ENCODE results near the gene OR3A1.
"Not testable (repeated sequence)": the region's sequence is repeated elsewhere in the genome, so short reads cannot be mapped to it uniquely, and the experiment has no call there.

Gene OR3A1

GRCh38 chr17:3298260-3298659, at the start of gene OR3A1:
OR3A1 (minus strand) TSS chr17:3298360; CDS start chr17:3292582, 5,778 bp downstream.
- FAIRE-seq, result no peak

- not testable (repeated sequence) for FAIRE-seq
Measured at GRCh38 chr17:3342782-3343181, 44.6 kb upstream of the OR3A1 start.

- no peak for FAIRE-seq
Measured at GRCh38 chr17:3335876-3336275, 37.7 kb upstream of the OR3A1 start.

GRCh38 chr17:3318336-3318735, 20.2 kb upstream of the OR3A1 start:
- no peak for FAIRE-seq

- no peak for FAIRE-seq
Measured at GRCh38 chr17:3316836-3317235, 18.7 kb upstream of the OR3A1 start.

- FAIRE-seq, result no peak
Measured at GRCh38 chr17:3308603-3309002, 10.4 kb upstream of the OR3A1 start.

- FAIRE-seq, result no peak
Measured at GRCh38 chr17:3295632-3296031, 2.5 kb downstream of the OR3A1 start.

GRCh38 chr17:3293548-3293947, 4.6 kb downstream of the OR3A1 start:
- not testable (repeated sequence) for FAIRE-seq

GRCh38 chr17:3282901-3283300, 15.3 kb downstream of the OR3A1 start:
- no peak for FAIRE-seq

GRCh38 chr17:3276126-3276525, 22.0 kb downstream of the OR3A1 start:
- no peak for FAIRE-seq

GRCh38 chr17:3271072-3271848, 26.9 kb downstream of the OR3A1 start:
- no peak for FAIRE-seq

GRCh38 chr17:3260600-3260999, 37.6 kb downstream of the OR3A1 start:
- FAIRE-seq, result no peak

- FAIRE-seq, result no peak
Measured at GRCh38 chr17:3260163-3260562, 38.0 kb downstream of the OR3A1 start.

- FAIRE-seq, result no peak
Measured at GRCh38 chr17:3256575-3256974, 41.6 kb downstream of the OR3A1 start.

- not testable (repeated sequence) for FAIRE-seq
Measured at GRCh38 chr17:3249013-3249412, 49.1 kb downstream of the OR3A1 start.

GRCh38 chr17:3244841-3245240, 53.3 kb downstream of the OR3A1 start:
- not testable (repeated sequence) for FAIRE-seq

- FAIRE-seq, result not testable (repeated sequence)
Measured at GRCh38 chr17:3241044-3241443, 57.1 kb downstream of the OR3A1 start.
